ENCODE results near the gene SERPINI1.

DNA sequence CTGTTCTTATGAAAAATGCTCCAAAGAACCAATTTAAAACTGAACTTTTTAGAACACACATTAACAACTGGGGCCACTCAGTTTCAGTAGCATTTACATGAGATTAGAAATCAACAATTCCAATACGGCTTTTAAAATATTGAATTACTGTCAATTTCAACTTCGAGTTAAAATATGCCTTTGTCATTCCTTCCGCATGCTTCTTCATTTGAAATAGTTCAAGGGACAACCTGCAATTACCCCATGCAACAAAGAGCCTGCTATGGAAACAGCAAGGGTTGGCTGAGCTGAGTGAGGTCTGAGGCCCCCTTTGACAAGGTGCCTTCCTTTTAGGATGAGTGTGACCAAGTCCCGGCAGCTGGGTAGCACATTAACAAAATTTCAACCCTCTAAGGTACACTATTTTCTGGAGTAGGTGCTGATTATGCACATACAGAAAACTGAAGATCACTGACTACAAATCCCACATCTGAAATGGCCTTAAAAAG lies 12.5 kb upstream of the SERPINI1 start:
- TF ChIP-seq, protein P1, sequence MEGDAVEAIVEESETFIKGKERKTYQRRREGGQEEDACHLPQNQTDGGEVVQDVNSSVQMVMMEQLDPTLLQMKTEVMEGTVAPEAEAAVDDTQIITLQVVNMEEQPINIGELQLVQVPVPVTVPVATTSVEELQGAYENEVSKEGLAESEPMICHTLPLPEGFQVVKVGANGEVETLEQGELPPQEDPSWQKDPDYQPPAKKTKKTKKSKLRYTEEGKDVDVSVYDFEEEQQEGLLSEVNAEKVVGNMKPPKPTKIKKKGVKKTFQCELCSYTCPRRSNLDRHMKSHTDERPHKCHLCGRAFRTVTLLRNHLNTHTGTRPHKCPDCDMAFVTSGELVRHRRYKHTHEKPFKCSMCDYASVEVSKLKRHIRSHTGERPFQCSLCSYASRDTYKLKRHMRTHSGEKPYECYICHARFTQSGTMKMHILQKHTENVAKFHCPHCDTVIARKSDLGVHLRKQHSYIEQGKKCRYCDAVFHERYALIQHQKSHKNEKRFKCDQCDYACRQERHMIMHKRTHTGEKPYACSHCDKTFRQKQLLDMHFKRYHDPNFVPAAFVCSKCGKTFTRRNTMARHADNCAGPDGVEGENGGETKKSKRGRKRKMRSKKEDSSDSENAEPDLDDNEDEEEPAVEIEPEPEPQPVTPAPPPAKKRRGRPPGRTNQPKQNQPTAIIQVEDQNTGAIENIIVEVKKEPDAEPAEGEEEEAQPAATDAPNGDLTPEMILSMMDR (IDR thresholded peaks at IDR 0.05) = no peak
- TF ChIP-seq TCF7L2 (IDR thresholded peaks at IDR 0.05; ENCODE audit: low read depth, low read length) = no peak
- TF ChIP-seq, protein P2, sequence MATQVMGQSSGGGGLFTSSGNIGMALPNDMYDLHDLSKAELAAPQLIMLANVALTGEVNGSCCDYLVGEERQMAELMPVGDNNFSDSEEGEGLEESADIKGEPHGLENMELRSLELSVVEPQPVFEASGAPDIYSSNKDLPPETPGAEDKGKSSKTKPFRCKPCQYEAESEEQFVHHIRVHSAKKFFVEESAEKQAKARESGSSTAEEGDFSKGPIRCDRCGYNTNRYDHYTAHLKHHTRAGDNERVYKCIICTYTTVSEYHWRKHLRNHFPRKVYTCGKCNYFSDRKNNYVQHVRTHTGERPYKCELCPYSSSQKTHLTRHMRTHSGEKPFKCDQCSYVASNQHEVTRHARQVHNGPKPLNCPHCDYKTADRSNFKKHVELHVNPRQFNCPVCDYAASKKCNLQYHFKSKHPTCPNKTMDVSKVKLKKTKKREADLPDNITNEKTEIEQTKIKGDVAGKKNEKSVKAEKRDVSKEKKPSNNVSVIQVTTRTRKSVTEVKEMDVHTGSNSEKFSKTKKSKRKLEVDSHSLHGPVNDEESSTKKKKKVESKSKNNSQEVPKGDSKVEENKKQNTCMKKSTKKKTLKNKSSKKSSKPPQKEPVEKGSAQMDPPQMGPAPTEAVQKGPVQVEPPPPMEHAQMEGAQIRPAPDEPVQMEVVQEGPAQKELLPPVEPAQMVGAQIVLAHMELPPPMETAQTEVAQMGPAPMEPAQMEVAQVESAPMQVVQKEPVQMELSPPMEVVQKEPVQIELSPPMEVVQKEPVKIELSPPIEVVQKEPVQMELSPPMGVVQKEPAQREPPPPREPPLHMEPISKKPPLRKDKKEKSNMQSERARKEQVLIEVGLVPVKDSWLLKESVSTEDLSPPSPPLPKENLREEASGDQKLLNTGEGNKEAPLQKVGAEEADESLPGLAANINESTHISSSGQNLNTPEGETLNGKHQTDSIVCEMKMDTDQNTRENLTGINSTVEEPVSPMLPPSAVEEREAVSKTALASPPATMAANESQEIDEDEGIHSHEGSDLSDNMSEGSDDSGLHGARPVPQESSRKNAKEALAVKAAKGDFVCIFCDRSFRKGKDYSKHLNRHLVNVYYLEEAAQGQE (IDR thresholded peaks at IDR 0.05; ENCODE audit: insufficient read depth in 1 of 2, low read depth in 2 of 2, low read length in 1 of 2) = no peak
